ENCODE measurements around the gene TAF11L3. TPM values are rescaled to one million over a fixed set of nuclear protein-coding genes. Genes with fewer than 3 reads are reported as not detected.

TAF11L3 gene
- polyA plus RNA-seq, 1 donor, result not detected

Other genes with a start within 250 kb of the TAF11L3 start
- not detected for gene TAF11L2, start 20.1 kb upstream of the TAF11L3 start, polyA plus RNA-seq (ENCODE audit: insufficient read length)
- gene TAF11L4, start 3.4 kb downstream of the TAF11L3 start, polyA plus RNA-seq (ENCODE audit: insufficient read length), result not detected
- not detected for gene TAF11L5, start 6.9 kb downstream of the TAF11L3 start, polyA plus RNA-seq (ENCODE audit: insufficient read length)
- not detected for gene TAF11L6, start 10.3 kb downstream of the TAF11L3 start, polyA plus RNA-seq (ENCODE audit: insufficient read length)
- not detected for gene TAF11L7, start 67.4 kb downstream of the TAF11L3 start, polyA plus RNA-seq (ENCODE audit: insufficient read length)
- not detected for gene TAF11L8, start 72.6 kb downstream of the TAF11L3 start, polyA plus RNA-seq (ENCODE audit: insufficient read length)
- gene TAF11L9, start 76.0 kb downstream of the TAF11L3 start, polyA plus RNA-seq (ENCODE audit: insufficient read length), result not detected
- gene TAF11L10, start 79.5 kb downstream of the TAF11L3 start, polyA plus RNA-seq (ENCODE audit: insufficient read length), result not detected
- gene TAF11L11, start 85.8 kb downstream of the TAF11L3 start, polyA plus RNA-seq (ENCODE audit: insufficient read length), result not detected
- not detected for gene TAF11L12, start 92.0 kb downstream of the TAF11L3 start, polyA plus RNA-seq (ENCODE audit: insufficient read length)
- gene TAF11L13, start 113.7 kb downstream of the TAF11L3 start, polyA plus RNA-seq (ENCODE audit: insufficient read length), result not detected
- not detected for gene TAF11L14, start 116.1 kb downstream of the TAF11L3 start, polyA plus RNA-seq (ENCODE audit: insufficient read length)

All from hindlimb muscle (tissue), 1 donor.